Liver (tissue), 3 donors: Measurements from ENCODE around the gene TMEM141.

Source experiments
- EGR1 ChIP-seq, 2 donors: IDR thresholded peaks; 2 replicates each; pipeline ENCODE4 v1.6.1; 2016 to 2018; ENCODE audit warnings: antibody characterized with exemption in 2 of 2, low read depth in 2 of 2
- RAD21 ChIP-seq, 2 donors: IDR thresholded peaks; 2 replicates each; pipeline ENCODE4 v1.6.1; 2016; ENCODE audit warnings: antibody characterized with exemption in 2 of 2, mild to moderate bottlenecking in 2 of 2
- RXRA ChIP-seq, 2 donors: IDR thresholded peaks; 2 replicates each; pipeline ENCODE4 v1.6.1; 2017 to 2018; ENCODE audit warnings: antibody characterized with exemption in 2 of 2, mild to moderate bottlenecking in 1 of 2
- YY1 ChIP-seq: IDR thresholded peaks from 2 replicates; pipeline ENCODE4 v1.6.1; 2016; ENCODE audit warnings: antibody characterized with exemption, mild to moderate bottlenecking
- TF ChIP-seq, protein P1 (sequence below): fragments of 150-350 bp; IDR thresholded peaks from 2 replicates; pipeline ENCODE4 v1.5.1; 2017; ENCODE audit warnings: improper control_type of control experiment, low read depth, low read length; ENCODE audit not compliant: missing input control
- donor health status: healthy.
- donor health status: healthy.

DNA sequence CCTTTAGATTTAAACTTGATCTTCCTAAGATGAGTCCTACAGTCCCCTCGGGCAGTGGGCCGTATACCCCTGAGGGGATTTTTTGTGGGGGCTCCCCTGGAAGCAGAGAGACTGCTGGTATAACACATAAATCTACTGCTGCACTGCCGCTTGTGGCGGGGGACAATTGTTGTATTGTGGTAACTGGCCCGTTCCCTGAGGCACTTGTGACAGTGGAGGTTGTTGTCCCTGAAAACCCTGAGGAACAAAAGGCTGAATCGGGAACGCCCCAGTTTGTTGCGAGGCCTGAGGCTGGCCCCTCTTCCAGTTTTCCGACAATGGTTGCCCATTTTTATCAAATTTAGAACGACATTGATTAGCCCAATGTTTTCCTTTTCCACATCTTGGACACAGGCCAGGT, 4.7 kb upstream of the TMEM141 start:
- no peak for TF ChIP-seq RAD21 (IDR thresholded peaks at IDR 0.05)
- TF ChIP-seq, protein P1, sequence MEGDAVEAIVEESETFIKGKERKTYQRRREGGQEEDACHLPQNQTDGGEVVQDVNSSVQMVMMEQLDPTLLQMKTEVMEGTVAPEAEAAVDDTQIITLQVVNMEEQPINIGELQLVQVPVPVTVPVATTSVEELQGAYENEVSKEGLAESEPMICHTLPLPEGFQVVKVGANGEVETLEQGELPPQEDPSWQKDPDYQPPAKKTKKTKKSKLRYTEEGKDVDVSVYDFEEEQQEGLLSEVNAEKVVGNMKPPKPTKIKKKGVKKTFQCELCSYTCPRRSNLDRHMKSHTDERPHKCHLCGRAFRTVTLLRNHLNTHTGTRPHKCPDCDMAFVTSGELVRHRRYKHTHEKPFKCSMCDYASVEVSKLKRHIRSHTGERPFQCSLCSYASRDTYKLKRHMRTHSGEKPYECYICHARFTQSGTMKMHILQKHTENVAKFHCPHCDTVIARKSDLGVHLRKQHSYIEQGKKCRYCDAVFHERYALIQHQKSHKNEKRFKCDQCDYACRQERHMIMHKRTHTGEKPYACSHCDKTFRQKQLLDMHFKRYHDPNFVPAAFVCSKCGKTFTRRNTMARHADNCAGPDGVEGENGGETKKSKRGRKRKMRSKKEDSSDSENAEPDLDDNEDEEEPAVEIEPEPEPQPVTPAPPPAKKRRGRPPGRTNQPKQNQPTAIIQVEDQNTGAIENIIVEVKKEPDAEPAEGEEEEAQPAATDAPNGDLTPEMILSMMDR: no peak
- no peak for TF ChIP-seq YY1
- TF ChIP-seq EGR1 (IDR thresholded peaks at IDR 0.05; ENCODE audit: low read depth in 2 of 2): no peak
- TF ChIP-seq RXRA (IDR thresholded peaks at IDR 0.05): no peak
